ENCODE results near the gene SULF2.

SULF2 gene

DNA sequence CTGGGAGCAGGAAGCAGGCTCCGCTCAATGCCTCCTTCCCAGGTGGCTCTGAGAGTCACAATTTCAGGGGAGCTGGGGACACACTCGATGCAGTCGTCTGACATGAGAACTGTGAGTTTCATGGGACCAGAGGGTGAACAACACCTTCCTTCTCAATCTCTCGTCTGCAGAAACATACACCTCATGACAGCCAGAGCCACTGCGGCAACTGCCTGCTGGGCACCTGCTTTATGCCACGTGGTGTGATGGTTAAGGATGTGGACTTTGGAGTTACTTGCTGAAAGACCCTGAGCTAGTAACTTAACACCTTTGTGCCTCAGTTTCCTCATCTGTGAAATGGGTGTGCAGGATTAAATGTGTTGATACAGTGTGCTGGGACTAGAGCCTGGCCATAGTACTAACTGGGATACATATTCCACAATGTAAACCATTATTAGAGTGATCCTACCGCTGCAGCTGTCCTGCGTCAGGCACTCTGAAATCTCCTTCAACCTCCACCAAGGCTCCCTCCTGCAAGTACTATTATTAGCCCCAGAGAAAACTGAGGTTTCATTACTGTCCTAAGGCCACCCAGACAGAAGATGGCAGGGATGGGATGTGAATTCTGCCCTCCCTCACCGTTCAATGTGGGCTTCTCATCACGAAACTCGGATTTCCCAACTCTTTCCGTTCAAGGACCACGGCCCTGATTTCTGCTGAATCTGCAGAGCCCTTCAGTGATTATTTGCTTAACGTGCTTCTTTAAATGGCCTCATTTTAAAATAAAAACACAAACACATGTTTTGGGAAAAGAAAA lies 24.4 kb downstream of the SULF2 start:
- ATAC-seq: no peak

DNA sequence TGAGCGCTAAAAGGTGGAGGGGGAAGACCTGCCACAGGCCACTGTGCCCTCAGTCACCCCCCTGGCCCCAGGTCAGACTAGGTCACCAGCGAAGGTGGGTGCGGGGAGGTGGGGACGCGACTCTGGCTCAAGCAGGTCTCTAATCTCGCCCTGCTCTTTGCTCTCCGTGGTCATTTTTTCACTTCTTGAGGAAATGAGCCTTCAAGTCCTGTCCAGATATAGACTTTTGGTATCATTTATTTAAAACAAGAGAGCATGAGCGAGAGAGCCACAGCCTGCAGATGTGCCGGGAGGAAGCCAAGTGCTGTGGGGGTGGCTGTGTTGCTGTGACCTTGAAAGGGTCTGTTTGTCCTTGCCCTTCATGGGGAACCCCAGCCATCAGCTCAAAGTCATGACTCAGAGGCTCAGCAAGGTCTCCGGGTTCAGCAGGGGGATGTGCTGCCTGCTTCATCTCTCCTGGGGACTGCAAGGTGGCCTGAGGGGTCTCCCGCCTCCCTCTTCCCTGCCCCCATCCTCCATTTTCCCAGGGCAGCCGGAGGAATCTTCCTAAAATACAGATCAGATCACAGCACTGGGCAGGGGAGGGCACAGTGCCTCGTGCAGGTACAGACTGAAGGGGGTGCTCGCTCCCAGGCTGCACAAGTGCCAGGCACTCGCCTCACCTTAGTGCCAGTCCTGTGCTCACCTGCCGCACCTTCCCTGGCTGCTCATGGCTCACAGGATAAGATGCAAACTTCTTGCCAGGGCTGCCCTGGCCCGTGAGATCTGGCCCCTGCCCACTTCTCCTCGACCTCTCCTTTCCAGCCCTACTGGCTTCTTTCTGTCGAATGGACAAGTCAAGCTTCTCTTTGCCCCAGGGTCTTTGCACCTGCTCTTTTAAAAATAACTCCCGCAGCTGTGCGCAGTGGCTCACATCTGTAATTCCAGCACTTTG lies 26.5 kb downstream of the SULF2 start:
- no peak for ATAC-seq

DNA sequence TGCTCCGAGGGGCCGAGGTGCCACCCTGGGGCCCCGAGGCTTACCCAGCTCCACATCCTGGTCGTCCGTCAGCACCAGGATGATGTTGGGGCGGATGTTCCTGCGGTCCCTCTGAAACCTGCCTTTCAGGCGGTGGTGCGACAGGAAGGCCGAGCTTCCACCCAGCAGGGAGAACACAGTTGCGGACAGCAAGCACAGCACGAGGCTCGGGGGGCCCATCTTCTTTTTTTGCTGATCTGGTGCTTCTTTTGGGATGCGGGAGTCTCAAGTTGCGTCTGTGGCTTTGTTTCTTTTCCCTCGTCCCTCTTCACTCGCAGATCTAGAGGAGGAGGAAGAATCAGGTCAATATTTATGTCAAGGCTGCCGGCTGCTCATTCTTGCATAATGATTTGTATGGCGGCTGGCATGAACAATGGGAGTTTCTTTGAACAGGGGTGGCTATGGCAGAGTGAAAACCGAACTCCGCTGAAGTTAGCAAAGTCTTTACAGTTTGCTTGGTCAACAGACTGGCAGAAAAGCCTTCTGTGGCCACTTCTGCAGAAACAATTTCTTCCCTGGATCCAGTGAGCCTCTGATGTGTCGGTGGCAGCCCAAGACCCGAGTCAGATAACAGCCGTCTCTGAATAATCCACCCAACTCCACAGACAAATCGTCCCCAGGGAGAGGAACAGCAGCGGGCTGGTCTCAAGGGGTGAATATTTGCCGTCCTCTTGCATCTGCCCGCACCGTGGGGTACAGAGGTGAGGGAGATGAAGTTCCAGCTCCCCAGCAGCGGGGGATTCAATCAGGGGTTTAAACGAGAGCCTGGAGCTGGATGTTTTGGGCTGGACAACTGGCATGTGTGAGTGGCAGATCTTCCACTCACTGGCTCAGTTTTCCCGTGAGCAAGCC lies 27.9 kb downstream of the SULF2 start:
- ATAC-seq: no peak

DNA sequence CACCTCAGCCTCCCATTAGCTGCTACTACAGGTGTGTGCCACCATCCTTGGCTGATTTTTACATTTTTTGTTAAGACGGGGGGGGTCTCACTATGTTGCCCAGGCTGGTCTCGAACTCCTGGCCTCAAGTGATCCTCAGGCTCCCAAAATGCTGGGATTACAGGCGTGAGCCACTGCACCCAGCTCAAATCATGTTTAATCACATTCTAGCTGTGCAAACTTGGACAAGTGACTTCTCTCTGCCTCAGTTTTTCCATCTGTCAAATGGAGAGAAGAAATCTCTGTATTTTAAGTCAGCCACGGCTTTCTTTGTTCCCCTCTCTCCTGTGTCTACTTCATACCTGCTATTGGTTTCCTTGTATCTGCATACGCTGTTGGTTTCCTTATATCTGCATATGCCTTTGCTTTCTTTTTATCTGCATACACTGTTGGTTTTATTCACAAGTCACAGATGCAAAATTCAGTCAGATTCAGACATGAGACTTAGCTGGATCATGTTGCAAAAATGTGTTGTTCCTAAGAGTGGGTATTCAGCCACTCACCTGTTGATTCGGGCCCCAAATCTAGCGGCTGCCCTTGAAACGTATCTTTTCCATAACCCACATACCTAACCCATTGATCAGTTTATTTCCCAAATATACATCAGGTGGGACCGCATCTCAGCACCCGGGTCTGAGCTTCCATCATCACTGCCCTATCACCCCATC lies 30.2 kb downstream of the SULF2 start:
- ATAC-seq: no peak

DNA sequence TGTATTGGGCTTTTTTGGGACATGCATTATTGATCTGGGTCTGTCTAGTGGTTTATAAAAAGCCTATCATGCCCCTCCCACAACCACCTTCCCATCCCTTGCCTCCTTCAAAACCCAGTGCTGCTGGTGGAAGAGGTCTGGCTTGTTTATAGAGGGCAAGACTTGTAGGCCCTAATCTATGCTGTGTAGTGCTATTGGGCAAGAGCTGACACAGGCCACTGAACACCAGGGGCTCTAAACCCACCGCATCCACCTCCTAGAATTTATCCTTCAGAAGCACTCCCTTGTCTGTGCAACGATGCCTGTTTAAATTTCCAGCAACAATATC lies 30.9 kb downstream of the SULF2 start:
- no peak for ATAC-seq

DNA sequence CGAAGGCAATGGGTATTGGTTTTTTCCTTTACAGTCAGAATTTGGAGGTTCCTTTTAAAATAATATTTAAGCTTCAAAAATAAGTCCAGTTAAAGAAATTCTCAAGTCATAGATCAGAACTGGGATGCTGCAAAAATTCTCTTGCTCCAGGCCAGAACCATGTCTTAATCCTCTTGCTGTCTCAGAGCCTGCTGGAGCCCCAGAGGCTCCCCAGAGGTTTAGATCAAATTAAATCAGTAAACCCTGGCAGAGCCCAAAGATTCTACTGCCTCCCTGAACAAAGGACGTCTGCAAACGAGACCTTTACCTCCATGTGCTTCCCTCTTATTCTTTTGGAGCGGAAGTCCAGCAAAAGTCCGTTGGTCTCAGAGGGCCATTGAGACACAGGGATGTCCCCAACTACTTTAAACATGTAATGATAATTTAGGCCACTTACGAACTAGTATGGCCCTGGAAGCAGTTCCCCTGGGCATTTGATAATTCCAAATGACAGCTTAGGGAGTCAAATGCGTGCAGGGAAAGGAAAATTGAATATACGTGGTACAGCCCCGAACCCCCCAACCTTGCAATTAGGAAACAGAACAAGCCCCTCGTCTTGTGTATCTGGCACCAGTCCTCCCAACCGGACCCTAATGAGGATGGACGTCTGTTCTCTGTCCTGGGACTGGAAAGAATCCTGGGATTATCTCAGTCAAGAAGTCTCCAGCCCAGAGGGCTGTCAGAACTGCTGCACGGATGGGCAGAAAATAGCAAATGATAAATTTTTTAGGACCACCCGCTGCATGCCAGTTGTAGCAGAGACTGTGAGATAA lies 31.5 kb downstream of the SULF2 start:
- no peak for ATAC-seq

DNA sequence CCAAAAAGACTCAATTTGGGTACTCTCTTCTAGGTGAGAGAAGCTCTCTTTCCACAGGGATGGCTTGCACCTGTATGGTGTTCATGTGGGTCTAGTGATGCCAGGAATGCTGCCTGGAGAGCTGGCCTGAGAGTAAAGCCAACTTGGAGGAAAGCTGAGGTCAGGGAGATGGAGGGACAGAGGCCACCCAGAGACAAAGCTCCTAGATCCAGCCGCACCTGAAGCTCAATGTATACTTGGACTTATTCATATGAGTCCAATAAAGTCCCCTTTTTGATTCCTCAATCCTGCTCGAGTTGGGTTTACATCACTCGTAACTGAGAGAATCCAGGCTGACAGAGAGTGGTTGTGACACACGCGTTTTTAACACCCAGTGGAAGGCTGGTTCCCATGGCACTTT lies 33.8 kb downstream of the SULF2 start:
- ATAC-seq: no peak

DNA sequence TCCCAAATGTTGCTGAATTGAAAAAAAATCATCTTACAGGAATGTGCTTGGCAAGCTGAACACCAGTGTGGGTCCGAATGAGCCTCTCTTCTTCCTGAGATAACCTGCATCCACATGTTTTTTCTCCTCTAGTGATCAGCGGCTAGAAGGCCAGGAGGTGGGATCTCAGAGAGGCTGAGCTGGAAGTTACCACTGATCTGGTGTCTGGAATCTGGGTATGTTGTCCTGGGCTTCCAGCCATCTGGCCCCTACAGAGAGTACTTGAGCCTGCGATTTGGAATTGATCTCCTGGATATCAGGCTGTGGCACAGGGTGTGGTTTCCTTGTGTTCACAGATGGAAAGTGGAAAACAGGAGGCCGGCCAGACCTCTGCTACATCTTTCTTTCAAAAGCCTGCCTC lies 35.9 kb downstream of the SULF2 start:
- ATAC-seq: no peak

DNA sequence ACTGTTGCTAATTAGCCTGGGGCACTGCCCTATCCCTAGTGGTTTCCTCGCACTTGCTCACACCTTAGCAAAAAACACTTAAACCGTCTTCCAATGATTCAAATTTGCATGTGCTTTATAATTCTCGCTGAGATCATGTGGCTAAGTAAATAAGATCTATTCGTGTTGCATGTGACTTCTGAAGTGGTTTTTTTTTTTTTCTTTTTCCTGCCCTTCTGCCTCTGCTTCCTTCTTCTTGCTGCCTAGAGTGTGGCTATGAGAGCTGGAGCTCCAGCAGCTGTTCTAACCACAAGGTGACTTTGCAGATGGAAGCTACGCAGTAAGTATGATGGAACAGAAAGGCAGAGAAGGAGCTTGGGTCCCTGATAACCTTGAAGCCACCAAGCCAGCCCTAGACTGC lies 36.5 kb downstream of the SULF2 start:
- no peak for ATAC-seq

DNA sequence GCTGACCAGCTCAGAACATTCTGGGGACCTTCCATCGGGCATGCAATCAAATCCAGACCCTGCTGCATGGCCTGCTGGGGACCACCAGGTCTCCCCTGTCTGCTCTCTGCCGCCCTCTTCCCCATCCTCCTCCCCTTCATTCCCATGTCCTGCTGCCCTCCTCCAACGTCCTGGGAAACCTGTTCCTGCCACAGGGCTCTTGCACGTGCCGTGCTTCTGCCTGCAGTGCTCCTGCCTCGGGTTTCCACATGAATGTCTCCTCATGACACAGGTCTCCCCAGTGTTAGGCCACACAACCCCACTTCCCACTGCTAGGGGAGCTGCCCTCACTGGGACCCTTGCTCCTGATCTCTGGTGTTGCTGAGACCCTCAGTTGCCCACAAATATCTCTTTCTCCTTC lies 37.2 kb downstream of the SULF2 start:
- ATAC-seq: no peak

DNA sequence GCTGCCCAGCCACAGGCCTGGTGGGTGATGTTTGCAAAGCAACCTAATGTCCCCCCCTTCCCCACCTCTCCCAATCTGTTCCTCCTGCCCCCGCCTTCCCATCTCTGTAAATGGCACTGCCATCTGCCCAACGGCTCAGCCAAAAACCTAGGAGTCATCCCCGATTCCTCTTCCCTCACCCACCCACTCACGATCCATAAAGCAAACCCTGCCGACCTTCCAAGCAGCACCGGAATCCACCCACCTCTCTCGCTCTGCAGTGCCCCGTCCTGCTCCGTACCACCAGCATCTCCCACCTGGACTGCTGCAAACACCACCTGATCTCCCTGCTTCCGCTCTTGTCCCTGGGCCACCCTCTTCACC lies 37.6 kb downstream of the SULF2 start:
- no peak for ATAC-seq

DNA sequence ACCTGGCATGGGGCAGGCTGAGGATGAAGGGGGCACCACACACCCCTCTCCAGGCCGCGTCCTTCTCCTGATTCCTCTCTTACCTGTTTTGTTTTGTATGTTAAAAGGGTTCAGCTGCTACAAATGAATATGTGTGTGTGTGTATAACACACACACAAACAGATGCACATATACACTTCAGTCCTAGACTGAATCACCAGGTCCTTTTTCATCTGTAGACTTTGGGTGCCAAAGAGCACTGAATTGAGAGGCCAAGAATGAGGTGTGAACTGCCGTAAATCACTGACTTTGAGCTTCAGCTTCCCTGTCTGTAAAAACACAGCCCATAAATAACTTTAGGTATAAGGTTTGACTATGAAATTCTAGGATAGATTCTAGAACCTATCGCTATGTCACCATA lies 40.5 kb downstream of the SULF2 start:
- no peak for ATAC-seq

DNA sequence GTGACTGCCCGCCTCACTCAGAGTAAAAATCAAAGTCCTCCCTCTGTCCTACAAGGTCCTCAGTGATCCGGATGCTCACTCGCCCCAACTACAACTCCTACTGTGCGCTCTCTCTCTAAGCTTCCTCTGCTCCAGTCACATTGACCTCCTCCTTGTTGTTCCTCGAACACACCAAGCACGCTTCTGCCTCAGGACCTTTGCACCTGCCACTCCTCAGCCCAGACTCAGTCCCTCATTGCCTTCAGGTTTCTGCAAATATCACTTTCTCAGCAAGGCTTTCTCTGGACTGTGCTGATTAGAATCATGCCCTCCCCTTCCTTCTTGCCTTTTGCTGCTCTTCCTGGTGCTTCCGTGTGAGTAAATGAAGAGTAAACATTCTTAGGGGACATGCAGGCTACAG lies 41.6 kb downstream of the SULF2 start:
- no peak for ATAC-seq

DNA sequence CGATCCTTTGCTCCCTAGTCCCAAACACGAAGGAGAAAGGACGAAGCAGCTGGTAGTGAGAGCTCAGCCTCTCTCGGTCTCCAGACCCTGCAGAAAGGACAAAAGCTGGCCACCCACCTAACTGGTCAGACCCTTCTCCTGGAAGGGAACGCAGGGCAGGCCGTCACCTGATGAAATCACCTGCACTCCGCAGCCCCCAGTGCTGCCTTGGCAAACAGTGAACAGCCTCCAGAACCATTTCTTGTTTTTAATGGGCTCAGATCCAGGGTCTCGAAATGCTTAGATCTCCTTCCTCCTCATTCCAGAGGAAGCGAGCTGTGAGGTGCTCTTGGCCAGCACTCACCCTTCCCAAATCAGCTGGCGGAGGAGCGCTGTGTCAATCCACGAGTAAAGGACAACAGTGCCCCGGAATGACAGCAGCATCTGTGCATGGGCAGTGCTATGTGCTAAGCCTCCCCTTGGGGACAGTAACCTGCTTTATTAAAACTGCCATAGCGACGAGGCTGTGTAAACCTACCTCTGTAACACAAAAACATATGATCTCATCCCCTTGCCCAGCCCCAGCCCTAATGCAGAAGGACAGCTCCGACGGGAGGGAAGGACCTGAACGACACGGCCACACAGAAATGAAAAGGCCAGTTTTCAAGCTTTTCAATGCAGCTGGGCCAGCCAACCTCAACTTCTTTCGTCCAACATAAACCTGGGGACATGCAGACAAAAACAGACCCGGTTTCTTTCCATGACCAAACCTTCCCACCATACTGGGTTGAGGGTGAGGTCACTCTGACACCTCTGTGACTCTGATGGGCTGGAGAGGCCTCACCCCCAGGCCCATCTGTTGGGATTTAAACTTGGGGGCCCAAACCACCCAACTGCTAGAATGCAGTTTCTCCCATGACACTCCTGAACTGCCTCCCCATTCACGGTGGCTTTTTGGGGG lies 43.3 kb downstream of the SULF2 start:
- ATAC-seq: no peak

DNA sequence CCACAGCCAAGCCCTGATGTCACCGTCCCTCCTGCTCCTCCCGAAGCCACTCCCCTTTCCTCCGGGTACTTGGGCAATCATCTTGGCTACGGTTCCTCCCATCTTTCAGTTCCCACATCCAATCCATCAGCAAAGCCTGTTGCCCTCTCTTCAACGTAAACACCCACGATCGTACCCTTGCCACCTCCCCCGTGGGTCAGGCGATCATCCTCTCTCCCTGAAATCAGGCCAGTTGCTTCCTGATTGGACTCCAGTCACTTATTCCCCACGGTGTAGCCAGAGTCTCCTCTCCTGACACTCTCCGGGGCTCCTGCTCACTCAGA lies 44.5 kb downstream of the SULF2 start:
- no peak for ATAC-seq

DNA sequence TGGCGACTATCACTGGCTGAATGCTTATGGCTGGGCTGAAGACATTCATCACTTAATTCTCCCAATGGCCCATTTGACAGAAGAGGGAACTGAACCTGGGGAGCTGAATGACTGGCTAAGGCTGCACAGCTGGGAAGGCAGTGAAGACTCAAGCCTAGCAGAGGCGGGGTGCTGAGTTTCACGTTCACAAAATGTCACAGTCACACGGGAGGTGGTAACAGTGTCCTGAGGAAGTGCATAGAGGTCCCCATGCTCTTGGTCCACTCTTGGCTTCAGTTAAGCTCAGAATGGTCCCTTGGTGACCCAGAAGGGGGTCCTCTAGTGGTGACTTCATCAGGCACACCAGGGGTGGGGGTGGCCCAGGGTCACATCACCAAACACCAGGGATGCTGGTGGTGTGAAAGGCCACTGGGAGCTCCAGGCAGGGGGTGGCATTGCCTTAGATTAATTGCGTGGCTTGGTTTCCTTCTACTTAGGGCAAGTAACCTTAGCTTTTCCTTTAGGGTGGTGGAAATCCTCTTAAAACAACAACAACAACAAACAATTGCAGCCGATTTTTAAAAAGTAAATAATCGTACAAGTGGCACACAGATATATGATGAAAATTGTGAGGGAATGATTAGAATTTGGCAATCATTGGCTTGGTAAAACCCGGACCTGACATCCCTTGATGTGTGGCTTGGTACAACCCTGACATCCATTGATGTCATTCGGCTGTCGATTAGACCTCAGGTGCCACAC lies 45.0 kb downstream of the SULF2 start:
- no peak for ATAC-seq

DNA sequence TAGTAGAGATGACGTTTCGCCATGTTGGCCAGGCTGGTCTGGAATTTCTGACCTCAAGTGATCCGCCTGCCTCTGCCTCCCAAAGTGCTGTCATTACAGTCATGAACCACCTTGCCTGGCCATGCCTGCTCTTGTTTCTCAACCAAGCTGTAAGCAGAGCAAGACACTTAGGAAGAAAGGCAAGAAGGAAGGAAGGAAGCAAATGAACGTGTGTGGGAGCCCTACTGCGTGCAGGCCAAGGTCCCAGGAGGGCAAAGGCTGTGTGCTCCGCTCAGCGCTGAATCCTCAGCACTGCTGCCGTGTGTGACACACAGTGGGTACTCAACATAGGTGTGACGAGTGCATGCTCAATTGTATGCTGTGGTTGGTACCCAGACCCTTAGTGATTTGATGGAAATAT lies 47.4 kb downstream of the SULF2 start:
- no peak for ATAC-seq

DNA sequence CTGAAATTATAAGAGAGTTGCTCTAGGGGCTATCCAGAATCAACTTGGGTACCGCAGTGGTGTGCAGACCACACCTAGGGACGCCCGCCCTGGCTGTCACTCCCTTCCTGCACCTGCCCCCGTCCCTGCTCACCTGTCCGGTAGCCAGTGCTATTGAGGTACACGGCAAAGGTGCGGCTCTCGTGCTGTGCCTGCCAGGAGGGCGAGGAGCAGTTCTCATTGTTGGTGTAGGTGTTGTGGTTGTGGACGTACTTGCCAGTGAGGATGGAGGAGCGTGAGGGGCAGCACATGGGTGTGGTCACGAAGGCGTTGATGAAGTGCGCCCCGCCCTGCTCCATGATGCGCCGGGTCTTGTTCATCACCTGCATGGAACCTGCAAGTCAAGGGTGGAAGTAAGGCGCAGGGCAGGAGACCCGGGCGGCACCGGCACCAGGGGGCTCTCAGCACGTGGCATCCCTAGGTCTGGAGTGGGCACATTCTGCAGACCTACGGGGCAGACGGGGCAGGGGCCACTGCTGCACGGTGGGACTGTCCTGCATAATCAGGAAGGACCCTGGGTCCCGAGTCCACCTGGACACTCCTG lies 48.6 kb downstream of the SULF2 start:
- ATAC-seq: no peak

Data from activated CD4-positive, CD25-positive, alpha-beta regulatory T cell treated with anti-CD3 and anti-CD28 coated beads, Interleukin-2, amount 50 U/mL, for 24 hours (primary cell).